Fibroblast of the aortic adventitia (primary cell): Measurements from ENCODE around the gene INSL3. TPM values are rescaled to one million over a fixed set of nuclear protein-coding genes. Genes with fewer than 3 reads are reported as not detected.

Experiments
- DNase-seq: peaks from one replicate; pipeline ENCODE4 v3.0.0-alpha.2; 2010; ENCODE audit warnings: low read depth
- H3K4me3 ChIP-seq: 2 replicates; pipeline ENCODE4 v1.5.1; 2011; ENCODE audit warnings: low read depth, mild to moderate bottlenecking, control low read depth, low read length, moderate library complexity
- CTCF ChIP-seq: IDR thresholded peaks from 2 replicates; pipeline ENCODE4 v1.5.1; 2011; ENCODE audit warnings: mild to moderate bottlenecking, low read length, control low read depth, inconsistent platforms; ENCODE audit not compliant: insufficient read depth
- total RNA-seq: library from RNA; depleted of rRNA; stranded (reverse); fragments of >200 nt; gene quantifications from 2 replicates; pipeline ENCODE4 v1.2.3, GENCODE V29; 2012; ENCODE audit warnings: low replicate concordance

INSL3 gene
- total RNA-seq, 1 donor: not detected

- TF ChIP-seq CTCF: no peak
- H3K4me3 ChIP-seq: no peak overlapping the region
Observed at GRCh38 chr19:17831419-17831888, 10.1 kb upstream of the INSL3 start.

GRCh38 chr19:17830567-17831418, 9.5 kb upstream of the INSL3 start:
- H3K4me3 ChIP-seq: peak overlapping the region; percentile 22
- no peak for TF ChIP-seq CTCF
- DNase-seq: peak; percentile 63

More at GRCh38 chr19:17831419-17831888, 10.1 kb upstream of the INSL3 start:
- DNase-seq: no peak

- DNase-seq: peak; percentile 22
- H3K4me3 ChIP-seq: peak overlapping the region; percentile 14
Observed at GRCh38 chr19:17829855-17830566, 8.7 kb upstream of the INSL3 start.

GRCh38 chr19:17826508-17827056, 5.3 kb upstream of the INSL3 start:
- no peak for TF ChIP-seq CTCF
- no peak overlapping the region for H3K4me3 ChIP-seq
- no peak for DNase-seq

More at GRCh38 chr19:17829855-17830566, 8.7 kb upstream of the INSL3 start:
- no peak for TF ChIP-seq CTCF

GRCh38 chr19:17824339-17824738, 3.0 kb upstream of the INSL3 start:
- no peak for TF ChIP-seq CTCF
- H3K4me3 ChIP-seq: no peak overlapping the region
- no peak for DNase-seq

GRCh38 chr19:17817668-17818363, 3.5 kb downstream of the INSL3 start:
- H3K4me3 ChIP-seq: no peak overlapping the region
- DNase-seq: no peak
- TF ChIP-seq CTCF: no peak
